Hepatocyte (in vitro differentiated cells): Measurements from ENCODE around the gene NCAPG. TPM values are rescaled to one million over a fixed set of nuclear protein-coding genes. Genes with fewer than 3 reads are reported as not detected.

Experiments used
- DNase-seq: peaks from one replicate; pipeline ENCODE4 v3.0.0-alpha.2; 2016; ENCODE audit warnings: low spot score
- H2AFZ ChIP-seq: fragments of 200-600 bp; sonication (generic); 2 replicates; pipeline ENCODE4 v1.6.0; 2016; ENCODE audit warnings: antibody characterized with exemption, mild to moderate bottlenecking
- H3K27ac ChIP-seq: fragments of 200-600 bp; sonication (generic); 2 replicates; pipeline ENCODE4 v1.5.1; 2016; ENCODE audit warnings: mild to moderate bottlenecking
- H3K27me3 ChIP-seq: fragments of 200-600 bp; sonication (generic); 2 replicates; pipeline ENCODE4 v1.6.1; 2016
- H3K36me3 ChIP-seq: fragments of 200-600 bp; sonication (generic); replicated peaks from 2 replicates; pipeline ENCODE4 v1.5.1; 2016; ENCODE audit warnings: low read depth; ENCODE audit not compliant: insufficient read depth
- H3K4me1 ChIP-seq: fragments of 200-600 bp; sonication (generic); 2 replicates; pipeline ENCODE4 v1.5.1; 2016; ENCODE audit warnings: mild to moderate bottlenecking, moderate library complexity; ENCODE audit not compliant: insufficient read depth
- H3K4me2 ChIP-seq: fragments of 200-600 bp; sonication (generic); 2 replicates; pipeline ENCODE4 v1.6.0; 2016
- H3K4me3 ChIP-seq: fragments of 200-600 bp; sonication (generic); 2 replicates; pipeline ENCODE4 v1.5.1; 2016; ENCODE audit warnings: mild to moderate bottlenecking
- H3K79me2 ChIP-seq: fragments of 200-600 bp; sonication (generic); 2 replicates; pipeline ENCODE4 v1.6.0; 2017; ENCODE audit warnings: mild to moderate bottlenecking
- H3K9me2 ChIP-seq: fragments of 200-600 bp; sonication (generic); replicated peaks from 2 replicates; pipeline ENCODE4 v1.6.0; 2017; ENCODE audit warnings: mild to moderate bottlenecking; ENCODE audit not compliant: insufficient read depth
- H3K9me3 ChIP-seq: fragments of 200-600 bp; sonication (generic); 2 replicates; pipeline ENCODE4 v1.5.1; 2016; ENCODE audit warnings: low read depth, mild to moderate bottlenecking
- H4K20me1 ChIP-seq: fragments of 200-600 bp; sonication (generic); 2 replicates; pipeline ENCODE4 v1.6.0; 2016; ENCODE audit warnings: mild to moderate bottlenecking; ENCODE audit not compliant: insufficient read depth, poor library complexity, severe bottlenecking
- CTCF ChIP-seq: fragments of 200-600 bp; sonication (generic); IDR thresholded peaks from 2 replicates; pipeline ENCODE4 v1.5.1; 2016; ENCODE audit warnings: antibody characterized with exemption, mild to moderate bottlenecking; ENCODE audit not compliant: poor library complexity
- EZH2 ChIP-seq: fragments of 200-600 bp; sonication (generic); IDR thresholded peaks from 2 replicates; pipeline ENCODE4 v1.6.1; 2016; ENCODE audit warnings: antibody characterized with exemption, mild to moderate bottlenecking, borderline replicate concordance
- EZH2phosphoT487 ChIP-seq: fragments of 200-600 bp; sonication (generic); IDR thresholded peaks from one replicate; pipeline ENCODE4 v1.6.1; 2018; ENCODE audit warnings: antibody characterized with exemption, mild to moderate bottlenecking, low read depth, moderate library complexity; ENCODE audit not compliant: unreplicated experiment, severe bottlenecking
- WGBS: methylation state at CpG from one replicate; pipeline ENCODE4 v1.1.6; 2016; ENCODE audit warnings: low lambda C conversion rate; ENCODE audit errors: missing lambda C conversion rate; 5-methylcytosine and 5-hydroxymethylcytosine counted together
- polyA plus RNA-seq: library from polyadenylated mRNA; unstranded; fragments of >200 nt; fragmentation: Nextera tagmentation; extraction: Ambion mirVana; gene quantifications from 2 replicates; pipeline ENCODE4 v1.2.1, GENCODE V29; 2016
- total RNA-seq: library from RNA; depleted of rRNA; stranded (reverse); fragments of >200 nt; gene quantifications from 2 replicates; pipeline ENCODE4 v1.2.3, GENCODE V29; 2014

The NCAPG gene
- total and polyA plus RNA-seq, 2 experiments from 2014 or later, result 3.3 to 11.9 TPM

GRCh38 chr4:17771284-17771908, 39.4 kb upstream of the NCAPG start:
- H3K4me3 ChIP-seq, result no peak overlapping the region
- H3K9me2 ChIP-seq, result no peaks in the 10 kb centered on the region
- H3K27ac ChIP-seq, result no peak overlapping the region
- no peak for TF ChIP-seq CTCF
- no peaks in the 10 kb centered on the region for H4K20me1 ChIP-seq
- no peaks in the 10 kb centered on the region for H3K79me2 ChIP-seq
- H3K4me2 ChIP-seq, result no peak overlapping the region
- no peak for DNase-seq
- H3K36me3 ChIP-seq, result no peaks in the 10 kb centered on the region
- H2AFZ ChIP-seq, result no peak overlapping the region
- 79% methylated on average over 8 of the region's 8 CpGs for WGBS
- H3K4me1 ChIP-seq, result no peaks in the 10 kb centered on the region
- H3K27me3 ChIP-seq, result no peaks in the 10 kb centered on the region
- no peaks in the 10 kb centered on the region for H3K9me3 ChIP-seq

GRCh38 chr4:17773135-17773698, 37.6 kb upstream of the NCAPG start:
- no peaks in the 10 kb centered on the region for H3K9me2 ChIP-seq
- 87% methylated on average over 10 of the region's 10 CpGs for WGBS
- H3K9me3 ChIP-seq, result no peaks in the 10 kb centered on the region
- no peak overlapping the region for H3K4me2 ChIP-seq
- H3K27ac ChIP-seq, result no peak overlapping the region
- no peaks in the 10 kb centered on the region for H3K79me2 ChIP-seq
- H3K27me3 ChIP-seq, result peaks cover 7% of the 10 kb centered on the region
- no peak overlapping the region for H3K4me3 ChIP-seq
- H3K36me3 ChIP-seq, result no peaks in the 10 kb centered on the region
- TF ChIP-seq EZH2 (no peak), CTCF (no peak), EZH2phosphoT487 (no peak)
- no peaks in the 10 kb centered on the region for H4K20me1 ChIP-seq
- no peak for DNase-seq
- H3K4me1 ChIP-seq, result no peaks in the 10 kb centered on the region
- H2AFZ ChIP-seq, result no peak overlapping the region

- DNase-seq, result no peak
- no peaks in the 10 kb centered on the region for H4K20me1 ChIP-seq
- H3K79me2 ChIP-seq, result no peaks in the 10 kb centered on the region
- H3K36me3 ChIP-seq, result no peaks in the 10 kb centered on the region
- TF ChIP-seq EZH2 (no peak), CTCF (no peak), EZH2phosphoT487 (no peak)
- no peaks in the 10 kb centered on the region for H3K9me3 ChIP-seq
- peaks cover 55% of the 10 kb centered on the region for H3K27me3 ChIP-seq
- H3K4me2 ChIP-seq, result no peak overlapping the region
- 95% methylated on average over 3 of the region's 3 CpGs for WGBS
- H3K4me3 ChIP-seq, result no peak overlapping the region
- no peak overlapping the region for H2AFZ ChIP-seq
- no peak overlapping the region for H3K27ac ChIP-seq
- no peaks in the 10 kb centered on the region for H3K9me2 ChIP-seq
- H3K4me1 ChIP-seq, result peaks cover 13% of the 10 kb centered on the region
These were observed 32.3 kb upstream of the NCAPG start for GRCh38 chr4:17778431-17778830.
